ENCODE results near the gene VKORC1L1.
"Not testable (repeated sequence)": the region's sequence is repeated elsewhere in the genome, so short reads cannot be mapped to it uniquely, and the experiment has no call there.

The VKORC1L1 gene

GRCh38 chr7:65885533-65885932 is 12.7 kb downstream of the VKORC1L1 start:
- not testable (repeated sequence) for DNase-seq (ENCODE audit: low read depth)

- not testable (repeated sequence) for DNase-seq (ENCODE audit: low read depth)
Measured at GRCh38 chr7:65888434-65889156, 15.7 kb downstream of the VKORC1L1 start.

- not testable (repeated sequence) for DNase-seq (ENCODE audit: low read depth)
Measured at GRCh38 chr7:65889722-65890121, 16.8 kb downstream of the VKORC1L1 start.

GRCh38 chr7:65892161-65892560 is 19.3 kb downstream of the VKORC1L1 start:
- no peak for DNase-seq (ENCODE audit: low read depth)

- DNase-seq (ENCODE audit: low read depth): no peak
Measured at GRCh38 chr7:65892835-65893234, 20.0 kb downstream of the VKORC1L1 start.

- DNase-seq (ENCODE audit: low read depth): no peak
Measured at GRCh38 chr7:65896279-65896870, 23.5 kb downstream of the VKORC1L1 start.

GRCh38 chr7:65897289-65897688 is 24.4 kb downstream of the VKORC1L1 start:
- DNase-seq (ENCODE audit: low read depth): not testable (repeated sequence)

- DNase-seq (ENCODE audit: low read depth): not testable (repeated sequence)
Measured at GRCh38 chr7:65898677-65899447, 26.0 kb downstream of the VKORC1L1 start.

- DNase-seq (ENCODE audit: low read depth): no peak
Measured at GRCh38 chr7:65902306-65902705, 29.4 kb downstream of the VKORC1L1 start.

GRCh38 chr7:65907501-65908198 is 34.8 kb downstream of the VKORC1L1 start:
- DNase-seq (ENCODE audit: low read depth): no peak

- DNase-seq (ENCODE audit: low read depth): no peak
Measured at GRCh38 chr7:65910237-65910636, 37.4 kb downstream of the VKORC1L1 start.

- no peak for DNase-seq (ENCODE audit: low read depth)
Measured at GRCh38 chr7:65912237-65912636, 39.4 kb downstream of the VKORC1L1 start.

GRCh38 chr7:65915921-65916657 is 43.2 kb downstream of the VKORC1L1 start:
- no peak for DNase-seq (ENCODE audit: low read depth)

- no peak for DNase-seq (ENCODE audit: low read depth)
Measured at GRCh38 chr7:65923316-65923715, 50.4 kb downstream of the VKORC1L1 start.

GRCh38 chr7:65924193-65924592 is 51.3 kb downstream of the VKORC1L1 start:
- no peak for DNase-seq (ENCODE audit: low read depth)

- no peak for DNase-seq (ENCODE audit: low read depth)
Measured at GRCh38 chr7:65925040-65925439, 52.2 kb downstream of the VKORC1L1 start.

GRCh38 chr7:65926588-65926987 is 53.7 kb downstream of the VKORC1L1 start:
- no peak for DNase-seq (ENCODE audit: low read depth)

- DNase-seq (ENCODE audit: low read depth): no peak
Measured at GRCh38 chr7:65927489-65928448, 54.9 kb downstream of the VKORC1L1 start.

GRCh38 chr7:65931685-65932084 is 58.8 kb downstream of the VKORC1L1 start:
- DNase-seq (ENCODE audit: low read depth): no peak

GRCh38 chr7:65937296-65937695 is 64.4 kb downstream of the VKORC1L1 start:
- no peak for DNase-seq (ENCODE audit: low read depth)

Measured in stimulated activated CD8-positive, alpha-beta memory T cell treated with anti-CD3 and anti-CD28 coated beads, Interleukin-12 subunit alpha, Interleukin-12 subunit beta, amount 100 ng/mL, for 4 hours (primary cell).